ENCODE measurements around the gene DLG4.

Gene DLG4

GRCh38 chr17:7233701-7234082, 14.1 kb upstream of the DLG4 start:
- DNase-seq (ENCODE audit: extremely low read depth in 1 of 2, low read depth in 1 of 2): no peak

- DNase-seq (ENCODE audit: extremely low read depth in 1 of 2, low read depth in 1 of 2): no peak
Measured at GRCh38 chr17:7232114-7232513, 12.5 kb upstream of the DLG4 start.

GRCh38 chr17:7229504-7229903, 9.9 kb upstream of the DLG4 start:
- no peak for DNase-seq (ENCODE audit: extremely low read depth in 1 of 2, low read depth in 1 of 2)

GRCh38 chr17:7228920-7229319, 9.3 kb upstream of the DLG4 start:
- no peak for DNase-seq (ENCODE audit: extremely low read depth in 1 of 2, low read depth in 1 of 2)

- no peak for DNase-seq (ENCODE audit: extremely low read depth in 1 of 2, low read depth in 1 of 2)
Measured at GRCh38 chr17:7226721-7227710, 7.4 kb upstream of the DLG4 start.

GRCh38 chr17:7225711-7226331, 6.2 kb upstream of the DLG4 start:
- DNase-seq (ENCODE audit: extremely low read depth in 1 of 2, low read depth in 1 of 2): no peak

- DNase-seq (ENCODE audit: extremely low read depth in 1 of 2, low read depth in 1 of 2): no peak
Measured at GRCh38 chr17:7224661-7225111, 5.0 kb upstream of the DLG4 start.

- no peak for DNase-seq (ENCODE audit: extremely low read depth in 1 of 2, low read depth in 1 of 2)
Measured at GRCh38 chr17:7224110-7224509, 4.5 kb upstream of the DLG4 start.

- DNase-seq (ENCODE audit: extremely low read depth in 1 of 2, low read depth in 1 of 2): no peak
Measured at GRCh38 chr17:7223375-7223774, 3.7 kb upstream of the DLG4 start.

- DNase-seq (ENCODE audit: extremely low read depth in 1 of 2, low read depth in 1 of 2): no peak
Measured at GRCh38 chr17:7222972-7223292, 3.3 kb upstream of the DLG4 start.

GRCh38 chr17:7222093-7222971, 2.7 kb upstream of the DLG4 start:
- no peak for DNase-seq (ENCODE audit: extremely low read depth in 1 of 2, low read depth in 1 of 2)

- DNase-seq (ENCODE audit: extremely low read depth in 1 of 2, low read depth in 1 of 2): no peak
Measured at GRCh38 chr17:7221278-7222092, 1.8 kb upstream of the DLG4 start.

GRCh38 chr17:7220593-7221277, 1.1 kb upstream of the DLG4 start:
- DNase-seq (ENCODE audit: extremely low read depth in 1 of 2, low read depth in 1 of 2): peak in 1 of 2 donors; percentile 57

- no peak for DNase-seq (ENCODE audit: extremely low read depth in 1 of 2, low read depth in 1 of 2)
Measured at GRCh38 chr17:7219229-7219811, 316 bp downstream of the DLG4 start.

GRCh38 chr17:7218758-7219157, 878 bp downstream of the DLG4 start:
- no peak for DNase-seq (ENCODE audit: extremely low read depth in 1 of 2, low read depth in 1 of 2)

- no peak for DNase-seq (ENCODE audit: extremely low read depth in 1 of 2, low read depth in 1 of 2)
Measured at GRCh38 chr17:7218166-7218565, 1.5 kb downstream of the DLG4 start.

GRCh38 chr17:7217113-7217987, 2.3 kb downstream of the DLG4 start:
- DNase-seq (ENCODE audit: extremely low read depth in 1 of 2, low read depth in 1 of 2): no peak

GRCh38 chr17:7216242-7217112, 3.2 kb downstream of the DLG4 start:
- DNase-seq (ENCODE audit: extremely low read depth in 1 of 2, low read depth in 1 of 2): no peak
